PFSK-1 (cell line): Measurements from ENCODE around the gene RAB7A.

ENCODE experiments used
- FOXP2 ChIP-seq: optimal IDR thresholded peaks from 2 replicates; pipeline ENCODE3; 2011; ENCODE audit warnings: borderline replicate concordance, control low read depth, inconsistent platforms; ENCODE audit not compliant: insufficient read depth; ENCODE audit errors: extremely low read length, extremely low read depth
- POLR2AphosphoS5 ChIP-seq: IDR thresholded peaks from 2 replicates; pipeline ENCODE4 v1.6.1; 2012; ENCODE audit warnings: low read depth, mild to moderate bottlenecking, control low read depth, low read length, moderate library complexity
- SIN3A ChIP-seq: IDR thresholded peaks from 2 replicates; pipeline ENCODE4 v1.6.1; 2012; ENCODE audit warnings: mild to moderate bottlenecking, low read length, moderate library complexity, borderline replicate concordance; ENCODE audit not compliant: insufficient read depth
- TAF1 ChIP-seq: IDR thresholded peaks from 2 replicates; pipeline ENCODE4 v1.6.1; 2012; ENCODE audit warnings: low read length, control low read depth, borderline replicate concordance; ENCODE audit not compliant: insufficient read depth
- TF ChIP-seq, protein P1 (sequence below), 2 experiments: IDR thresholded peaks; 2 replicates each; pipeline versions ENCODE4 v1.6.1 to v1.8.0; 2011 to 2012; ENCODE audit warnings: low read depth in 2 of 2, low read length in 2 of 2, control low read depth in 1 of 2, inconsistent platforms in 1 of 2, mild to moderate bottlenecking in 1 of 2, moderate library complexity in 1 of 2; ENCODE audit not compliant: insufficient read depth in 1 of 2

RAB7A gene

DNA sequence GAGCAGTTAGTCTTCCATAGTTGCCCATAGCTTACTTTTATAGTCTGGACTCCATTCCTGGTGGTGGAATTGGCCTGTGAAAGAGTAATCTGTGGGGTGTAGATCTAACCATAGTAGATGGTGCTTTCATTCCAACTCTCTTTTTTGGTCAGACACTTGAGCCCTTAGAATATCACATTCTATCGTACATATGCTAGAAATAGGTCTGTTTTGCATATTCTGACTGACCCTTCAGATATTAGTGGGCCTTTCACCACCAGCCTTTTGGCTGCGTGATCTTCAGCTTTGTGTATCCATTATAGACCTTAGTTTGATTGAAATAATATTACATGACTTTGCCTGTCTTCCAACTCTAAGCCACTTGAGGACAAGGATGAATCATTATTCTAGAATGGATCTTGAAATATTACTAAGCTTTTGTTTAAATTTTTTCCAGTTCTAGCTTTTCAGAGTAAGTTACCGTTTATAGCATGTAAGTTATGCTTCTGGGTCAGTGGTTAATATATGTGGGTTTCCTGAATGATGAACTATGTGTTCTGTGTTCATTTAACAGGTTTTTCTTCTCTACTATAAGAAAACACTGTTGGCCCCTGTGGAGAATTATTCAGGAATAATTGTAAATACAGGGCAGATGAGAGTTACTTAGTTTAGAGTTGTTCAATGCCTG, 8.7 kb downstream of the RAB7A start:
- TF ChIP-seq TAF1 (no peak), SIN3A (no peak), POLR2AphosphoS5 (no peak), FOXP2 (no peak)
- TF ChIP-seq, protein P1, sequence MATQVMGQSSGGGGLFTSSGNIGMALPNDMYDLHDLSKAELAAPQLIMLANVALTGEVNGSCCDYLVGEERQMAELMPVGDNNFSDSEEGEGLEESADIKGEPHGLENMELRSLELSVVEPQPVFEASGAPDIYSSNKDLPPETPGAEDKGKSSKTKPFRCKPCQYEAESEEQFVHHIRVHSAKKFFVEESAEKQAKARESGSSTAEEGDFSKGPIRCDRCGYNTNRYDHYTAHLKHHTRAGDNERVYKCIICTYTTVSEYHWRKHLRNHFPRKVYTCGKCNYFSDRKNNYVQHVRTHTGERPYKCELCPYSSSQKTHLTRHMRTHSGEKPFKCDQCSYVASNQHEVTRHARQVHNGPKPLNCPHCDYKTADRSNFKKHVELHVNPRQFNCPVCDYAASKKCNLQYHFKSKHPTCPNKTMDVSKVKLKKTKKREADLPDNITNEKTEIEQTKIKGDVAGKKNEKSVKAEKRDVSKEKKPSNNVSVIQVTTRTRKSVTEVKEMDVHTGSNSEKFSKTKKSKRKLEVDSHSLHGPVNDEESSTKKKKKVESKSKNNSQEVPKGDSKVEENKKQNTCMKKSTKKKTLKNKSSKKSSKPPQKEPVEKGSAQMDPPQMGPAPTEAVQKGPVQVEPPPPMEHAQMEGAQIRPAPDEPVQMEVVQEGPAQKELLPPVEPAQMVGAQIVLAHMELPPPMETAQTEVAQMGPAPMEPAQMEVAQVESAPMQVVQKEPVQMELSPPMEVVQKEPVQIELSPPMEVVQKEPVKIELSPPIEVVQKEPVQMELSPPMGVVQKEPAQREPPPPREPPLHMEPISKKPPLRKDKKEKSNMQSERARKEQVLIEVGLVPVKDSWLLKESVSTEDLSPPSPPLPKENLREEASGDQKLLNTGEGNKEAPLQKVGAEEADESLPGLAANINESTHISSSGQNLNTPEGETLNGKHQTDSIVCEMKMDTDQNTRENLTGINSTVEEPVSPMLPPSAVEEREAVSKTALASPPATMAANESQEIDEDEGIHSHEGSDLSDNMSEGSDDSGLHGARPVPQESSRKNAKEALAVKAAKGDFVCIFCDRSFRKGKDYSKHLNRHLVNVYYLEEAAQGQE (IDR thresholded peaks at IDR 0.05; ENCODE audit: insufficient read depth in 1 of 2, low read depth in 2 of 2, low read length in 2 of 2): no peak

DNA sequence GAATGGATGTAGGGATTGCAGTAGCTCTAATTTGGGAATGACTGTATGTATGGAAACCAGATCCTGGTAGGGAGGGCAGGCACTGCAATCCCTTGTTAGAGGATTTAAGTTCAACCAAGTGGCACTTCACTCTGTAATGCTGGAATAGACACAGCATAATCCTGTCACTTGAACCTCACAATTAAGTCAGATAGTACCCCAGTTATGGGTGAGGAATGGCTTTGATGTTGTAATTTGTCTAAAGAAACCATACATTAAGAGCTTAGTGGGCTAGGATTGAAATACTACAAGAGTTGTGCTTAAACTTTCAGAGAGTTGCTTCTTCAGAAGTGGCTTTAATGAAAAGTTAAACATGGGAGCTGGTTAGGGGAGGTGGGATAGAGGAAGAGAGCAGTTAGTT, 9.3 kb downstream of the RAB7A start:
- no peak for TF ChIP-seq SIN3A
- TF ChIP-seq, protein P1 (IDR thresholded peaks at IDR 0.05; ENCODE audit: insufficient read depth in 1 of 2, low read depth in 2 of 2, low read length in 2 of 2): no peak
- no peak for TF ChIP-seq FOXP2
- TF ChIP-seq TAF1: no peak
- TF ChIP-seq POLR2AphosphoS5: no peak

DNA sequence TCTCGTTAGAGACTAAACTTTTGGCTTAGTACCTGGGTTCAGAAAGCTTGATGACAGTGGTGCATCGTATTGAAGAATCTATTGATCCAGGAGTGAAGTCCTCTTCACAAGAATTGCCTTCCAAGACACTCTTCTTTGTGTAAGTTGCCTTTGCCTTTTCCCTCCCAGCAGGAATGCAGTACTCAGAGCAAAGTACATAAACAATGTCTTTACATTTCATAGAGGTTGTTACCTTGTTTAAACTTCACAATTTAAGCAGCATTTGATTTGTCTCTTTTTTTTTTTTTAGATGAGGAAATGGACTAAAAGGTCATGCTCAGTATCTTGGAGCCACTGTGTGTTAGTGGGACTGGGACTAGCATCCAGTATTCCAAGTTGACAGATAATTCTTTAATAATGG, 9.9 kb downstream of the RAB7A start:
- TF ChIP-seq, protein P1 (IDR thresholded peaks at IDR 0.05; ENCODE audit: insufficient read depth in 1 of 2, low read depth in 2 of 2, low read length in 2 of 2): no peak
- TF ChIP-seq POLR2AphosphoS5 (no peak), FOXP2 (no peak), SIN3A (no peak), TAF1 (no peak)

DNA sequence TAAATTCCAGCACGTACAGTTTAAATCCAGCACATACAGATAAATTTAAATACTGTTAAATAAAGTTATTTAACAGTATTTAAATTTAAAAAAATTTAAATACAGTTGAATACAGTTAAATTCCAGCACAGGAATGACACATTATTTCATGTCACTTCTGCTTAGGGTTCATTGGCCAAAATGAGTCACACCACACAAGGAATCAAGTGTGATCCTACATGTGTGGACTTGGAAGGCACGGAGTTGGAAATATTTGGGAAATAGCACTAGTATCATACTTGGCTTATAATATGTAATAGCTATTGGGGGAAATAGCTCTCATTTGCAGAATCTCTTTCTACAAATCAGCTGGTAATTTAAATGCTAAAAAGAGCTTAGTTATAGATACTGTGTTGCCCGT, 10.6 kb downstream of the RAB7A start:
- TF ChIP-seq FOXP2 (no peak), SIN3A (no peak), POLR2AphosphoS5 (no peak), TAF1 (no peak)
- TF ChIP-seq, protein P1 (IDR thresholded peaks at IDR 0.05; ENCODE audit: insufficient read depth in 1 of 2, low read depth in 2 of 2, low read length in 2 of 2): no peak
